ENCODE results near the gene MYL12B.

Gene MYL12B

DNA sequence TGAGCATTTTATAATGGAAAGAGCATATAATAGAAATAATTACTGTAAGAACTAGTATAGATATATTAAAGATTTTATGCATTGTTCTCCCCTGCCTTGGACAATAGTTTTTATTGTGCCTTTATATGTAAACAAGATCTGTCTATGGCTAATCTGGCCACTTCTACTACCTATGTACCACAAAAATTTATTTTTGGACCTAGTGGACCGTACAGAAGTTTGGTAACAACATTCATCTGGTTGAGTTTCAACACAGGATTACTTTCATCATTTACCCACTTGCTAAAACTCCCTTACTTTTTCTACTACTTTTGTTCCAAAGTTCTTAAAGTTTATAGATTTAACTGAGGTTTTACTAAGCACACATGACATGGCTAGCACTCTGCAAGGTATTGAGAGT lies 28.9 kb upstream of the MYL12B start:
- DNase-seq: no peak
- TF ChIP-seq, protein P1, sequence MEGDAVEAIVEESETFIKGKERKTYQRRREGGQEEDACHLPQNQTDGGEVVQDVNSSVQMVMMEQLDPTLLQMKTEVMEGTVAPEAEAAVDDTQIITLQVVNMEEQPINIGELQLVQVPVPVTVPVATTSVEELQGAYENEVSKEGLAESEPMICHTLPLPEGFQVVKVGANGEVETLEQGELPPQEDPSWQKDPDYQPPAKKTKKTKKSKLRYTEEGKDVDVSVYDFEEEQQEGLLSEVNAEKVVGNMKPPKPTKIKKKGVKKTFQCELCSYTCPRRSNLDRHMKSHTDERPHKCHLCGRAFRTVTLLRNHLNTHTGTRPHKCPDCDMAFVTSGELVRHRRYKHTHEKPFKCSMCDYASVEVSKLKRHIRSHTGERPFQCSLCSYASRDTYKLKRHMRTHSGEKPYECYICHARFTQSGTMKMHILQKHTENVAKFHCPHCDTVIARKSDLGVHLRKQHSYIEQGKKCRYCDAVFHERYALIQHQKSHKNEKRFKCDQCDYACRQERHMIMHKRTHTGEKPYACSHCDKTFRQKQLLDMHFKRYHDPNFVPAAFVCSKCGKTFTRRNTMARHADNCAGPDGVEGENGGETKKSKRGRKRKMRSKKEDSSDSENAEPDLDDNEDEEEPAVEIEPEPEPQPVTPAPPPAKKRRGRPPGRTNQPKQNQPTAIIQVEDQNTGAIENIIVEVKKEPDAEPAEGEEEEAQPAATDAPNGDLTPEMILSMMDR (IDR thresholded peaks at IDR 0.05): no peak
- H3K4me3 ChIP-seq: no peak overlapping the region
- intact Hi-C loops (cut with DNase I; ENCODE audit: low total_unique reads): loop anchor here (5.0 kb wide), 1 partner anchor 306 kb away; no protein-coding TSS in a partner anchor
- H3K4me1 ChIP-seq: no peaks in the 10 kb centered on the region
- no peaks in the 10 kb centered on the region for H3K27me3 ChIP-seq
- no peaks in the 10 kb centered on the region for H3K36me3 ChIP-seq
- H3K27ac ChIP-seq: no peak overlapping the region
- no peaks in the 10 kb centered on the region for H3K9me3 ChIP-seq

DNA sequence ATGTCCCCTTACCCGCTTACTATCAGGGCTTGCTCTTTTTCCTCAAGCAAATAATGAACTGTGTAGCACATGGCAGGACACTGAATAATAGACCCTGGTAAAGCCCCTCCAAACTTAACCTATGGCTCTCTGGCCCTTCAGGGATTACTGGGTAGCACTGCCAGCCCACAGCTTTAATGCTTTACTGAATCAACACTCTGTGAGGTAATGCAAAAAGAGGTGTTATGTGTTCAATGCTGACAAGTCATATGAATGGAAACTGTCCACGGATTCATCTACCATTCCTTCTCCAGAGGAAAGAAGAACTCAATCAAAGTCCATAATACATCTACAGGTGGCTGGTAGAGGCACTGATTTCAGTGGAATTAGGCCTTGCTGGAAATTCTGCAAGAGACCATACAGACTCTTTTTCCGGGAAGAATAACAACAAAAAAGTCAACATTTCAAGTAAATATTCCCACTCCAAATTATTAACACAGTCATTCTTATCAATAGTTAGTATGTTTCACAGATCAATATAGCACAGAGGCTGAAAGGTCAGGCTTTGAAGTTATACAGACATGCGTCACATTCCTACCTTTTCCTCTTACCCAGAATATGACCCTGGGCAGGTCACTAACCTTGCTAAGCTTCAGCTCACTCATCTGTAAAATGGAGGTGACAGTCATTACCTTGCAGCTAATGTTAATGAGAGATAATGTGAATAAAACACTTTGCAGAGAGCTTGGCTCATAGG lies 28.3 kb upstream of the MYL12B start:
- no peak for DNase-seq
- intact Hi-C loops (cut with DNase I; ENCODE audit: low total_unique reads): loop anchor here (5.0 kb wide), 1 partner anchor 306 kb away; no protein-coding TSS in a partner anchor
- TF ChIP-seq, protein P1 (IDR thresholded peaks at IDR 0.05): no peak
- no peaks in the 10 kb centered on the region for H3K9me3 ChIP-seq
- H3K27ac ChIP-seq: no peak overlapping the region
- no peaks in the 10 kb centered on the region for H3K36me3 ChIP-seq
- no peaks in the 10 kb centered on the region for H3K4me1 ChIP-seq
- H3K27me3 ChIP-seq: no peaks in the 10 kb centered on the region
- no peak overlapping the region for H3K4me3 ChIP-seq

DNA sequence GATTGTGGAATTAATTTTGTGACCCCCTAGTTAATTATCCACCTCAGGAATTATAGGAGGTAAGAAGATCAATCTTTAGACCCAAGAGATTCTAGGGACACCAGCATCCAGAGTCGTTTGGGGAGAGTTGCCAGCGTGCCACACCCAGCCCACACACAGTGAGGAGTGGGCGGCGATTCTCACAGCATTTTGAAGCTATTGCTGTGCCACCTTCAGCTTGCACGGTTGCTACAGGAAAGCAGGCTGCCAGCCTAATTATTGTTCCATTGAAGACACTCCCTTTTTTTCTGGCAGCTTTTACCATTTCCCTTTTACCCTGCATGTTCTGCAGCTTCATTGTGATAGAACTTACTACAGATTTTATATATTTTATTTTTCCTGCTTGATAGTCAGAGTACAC lies 27.5 kb upstream of the MYL12B start:
- Histone ChIP-seq H3K4me3 (no peak overlapping the region), H3K36me3 (no peaks in the 10 kb centered on the region), H3K27me3 (no peaks in the 10 kb centered on the region), H3K9me3 (no peaks in the 10 kb centered on the region), H3K4me1 (no peaks in the 10 kb centered on the region), H3K27ac (no peak overlapping the region)
- TF ChIP-seq, protein P1 (IDR thresholded peaks at IDR 0.05): no peak
- no peak for DNase-seq
- intact Hi-C loops (cut with DNase I; ENCODE audit: low total_unique reads): loop anchor here (5.0 kb wide), 1 partner anchor 307 kb away; no protein-coding TSS in a partner anchor

DNA sequence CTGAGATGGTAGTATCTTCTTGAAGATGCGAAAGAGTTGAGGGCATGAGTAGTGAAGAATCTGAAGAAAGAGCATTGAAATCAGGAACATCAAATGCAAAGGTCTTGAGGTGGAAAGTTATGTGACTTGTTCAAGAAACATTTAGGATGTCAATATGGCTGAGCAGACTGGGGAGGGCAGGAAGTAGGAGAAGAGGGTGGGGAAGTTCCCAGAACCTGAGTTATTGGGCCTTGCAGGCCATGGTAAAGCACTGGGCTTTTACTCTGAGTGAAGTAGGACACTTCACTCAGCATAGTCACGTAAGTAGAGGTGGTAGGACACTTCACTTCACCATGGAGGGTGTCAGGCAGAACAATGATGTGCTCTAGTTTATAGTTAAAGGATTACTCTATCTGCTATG lies 26.1 kb upstream of the MYL12B start:
- no peaks in the 10 kb centered on the region for H3K27me3 ChIP-seq
- no peak for DNase-seq
- intact Hi-C loops (cut with DNase I; ENCODE audit: low total_unique reads): no loop called here

DNA sequence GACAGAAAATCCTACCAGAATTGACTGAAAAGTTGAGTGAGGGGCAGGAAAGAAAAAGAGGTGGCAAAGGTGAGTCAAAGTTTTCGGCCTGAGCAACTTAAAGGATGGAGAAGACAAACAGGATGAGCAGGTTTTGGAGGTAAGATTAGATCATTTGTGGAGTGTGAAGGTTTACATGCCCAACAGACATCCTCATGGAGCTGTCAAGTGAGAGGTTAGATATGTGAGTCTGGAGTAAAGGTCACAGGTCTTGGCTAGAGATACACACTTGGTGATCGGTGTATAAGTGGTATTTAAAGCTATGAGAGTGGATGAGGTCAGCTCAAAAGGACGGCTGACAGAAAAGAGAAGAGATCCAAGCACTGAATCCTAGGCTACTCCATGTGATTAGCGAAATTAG lies 25.5 kb upstream of the MYL12B start:
- Histone ChIP-seq H3K27ac (no peak overlapping the region), H3K4me3 (no peak overlapping the region), H3K9me3 (no peaks in the 10 kb centered on the region), H3K4me1 (peaks cover 0 to 2% (median 0%) of the 10 kb centered on the region in 4 donors), H3K27me3 (no peaks in the 10 kb centered on the region), H3K36me3 (peaks cover 0 to 5% (median 0%) of the 10 kb centered on the region in 3 donors)
- no peak for DNase-seq
- TF ChIP-seq, protein P1 (IDR thresholded peaks at IDR 0.05): no peak
- intact Hi-C loops (cut with DNase I; ENCODE audit: low total_unique reads): no loop called here

More for the DNA sequence above, 26.1 kb upstream of the MYL12B start:
- no peaks in the 10 kb centered on the region for H3K36me3 ChIP-seq
- H3K9me3 ChIP-seq: no peaks in the 10 kb centered on the region
- H3K4me3 ChIP-seq: no peak overlapping the region
- TF ChIP-seq, protein P1 (IDR thresholded peaks at IDR 0.05): no peak
- no peaks in the 10 kb centered on the region for H3K4me1 ChIP-seq
- H3K27ac ChIP-seq: no peak overlapping the region
